Measurements from ENCODE around the gene RHBDL1.

- TF ChIP-seq HOXA7 (CRISPR knock-in tag; IDR thresholded peaks at IDR 0.05; ENCODE audit: borderline replicate concordance) (no peak), REST (tag by site-specific recombination; IDR thresholded peaks at IDR 0.05) (peak; percentile 49; the same call in 1 of the 2 replicates), ZNF792 (tag by site-specific recombination; IDR thresholded peaks at IDR 0.05) (no peak), ZNF777 (tag by site-specific recombination; IDR thresholded peaks at IDR 0.05; ENCODE audit: borderline replicate concordance) (peak; percentile 61; the same call in 1 of the 2 replicates), ZNF558 (tag by site-specific recombination; IDR thresholded peaks at IDR 0.05) (no peak)
Measured at GRCh38 chr16:636206-637080, 39.0 kb upstream of the RHBDL1 start, which contains the start of gene METTL26.
